GM19351 (cell line): Measurements from ENCODE around the gene KAT8.

ENCODE experiments used
- ATAC-seq: cut with Tn5 transposase; IDR thresholded peaks from one replicate; pipeline ENCODE4 v1.9.1; 2021; ENCODE audit warnings: mild to moderate bottlenecking, moderate library complexity; ENCODE audit not compliant: unreplicated experiment

The KAT8 gene

DNA sequence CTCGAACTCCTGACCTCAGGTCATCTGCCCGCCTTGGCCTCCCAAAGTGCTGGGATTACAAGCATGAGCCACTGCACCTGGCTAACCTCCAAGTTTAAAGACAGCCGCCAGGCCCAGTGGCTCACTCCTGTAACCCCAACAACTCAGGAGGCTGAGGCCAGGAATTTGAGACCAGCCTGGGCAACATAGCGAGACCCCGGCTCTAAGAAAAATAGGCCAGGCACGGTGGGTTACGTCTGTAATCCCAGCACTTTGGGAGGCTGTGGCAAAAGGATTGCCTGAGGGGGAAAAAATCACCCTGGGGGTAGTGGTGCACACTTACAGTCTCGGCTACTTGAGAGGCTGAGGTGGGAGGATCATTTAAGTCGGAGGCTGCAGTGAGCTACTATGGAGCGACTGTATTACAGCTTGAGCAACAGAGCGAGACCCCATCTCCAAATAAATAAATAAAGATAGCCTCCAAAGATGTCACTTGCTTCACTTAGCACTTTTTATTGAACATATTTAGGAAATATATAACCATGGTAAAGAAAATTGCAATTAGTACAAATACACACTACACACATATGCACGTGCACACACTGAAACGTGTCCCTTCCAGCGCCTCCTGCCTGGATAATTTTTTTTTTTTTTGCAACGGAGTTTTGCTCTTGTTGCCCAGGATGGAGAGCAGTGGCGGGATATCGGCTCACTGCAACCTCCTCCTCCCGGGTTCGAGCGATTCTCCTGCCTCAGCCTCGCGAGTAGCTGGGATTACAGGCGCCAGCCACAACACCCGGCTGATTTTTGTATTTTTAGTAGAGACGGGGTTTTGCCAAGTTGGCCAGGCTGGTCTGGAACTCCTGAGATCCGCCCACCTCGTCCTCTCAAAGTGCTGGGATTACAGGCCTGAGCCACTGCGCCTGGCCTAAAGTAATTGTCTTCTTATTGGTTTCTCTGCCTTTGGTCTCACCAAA, 10.7 kb upstream of the KAT8 start:
- no peak for ATAC-seq

DNA sequence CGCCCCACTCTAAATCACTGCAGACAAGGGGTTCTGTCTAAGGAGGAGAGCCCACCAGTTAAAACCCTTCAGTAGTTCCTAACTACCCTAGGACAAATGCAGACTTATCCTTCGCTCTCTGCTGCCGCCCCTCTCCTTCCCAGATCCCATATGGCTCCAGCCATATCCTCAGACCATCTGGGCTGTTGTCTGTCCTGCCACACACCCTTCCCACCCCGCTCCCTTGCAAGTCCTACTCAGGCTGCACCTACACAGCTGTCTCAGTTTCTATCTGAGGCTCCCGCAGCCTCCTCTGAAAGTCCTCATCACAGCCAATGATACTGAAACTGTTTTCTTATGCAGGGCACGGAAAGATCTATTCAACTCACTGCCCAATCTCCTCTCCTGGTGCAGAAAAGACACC, 10.0 kb upstream of the KAT8 start:
- peak; percentile 65 for ATAC-seq

DNA sequence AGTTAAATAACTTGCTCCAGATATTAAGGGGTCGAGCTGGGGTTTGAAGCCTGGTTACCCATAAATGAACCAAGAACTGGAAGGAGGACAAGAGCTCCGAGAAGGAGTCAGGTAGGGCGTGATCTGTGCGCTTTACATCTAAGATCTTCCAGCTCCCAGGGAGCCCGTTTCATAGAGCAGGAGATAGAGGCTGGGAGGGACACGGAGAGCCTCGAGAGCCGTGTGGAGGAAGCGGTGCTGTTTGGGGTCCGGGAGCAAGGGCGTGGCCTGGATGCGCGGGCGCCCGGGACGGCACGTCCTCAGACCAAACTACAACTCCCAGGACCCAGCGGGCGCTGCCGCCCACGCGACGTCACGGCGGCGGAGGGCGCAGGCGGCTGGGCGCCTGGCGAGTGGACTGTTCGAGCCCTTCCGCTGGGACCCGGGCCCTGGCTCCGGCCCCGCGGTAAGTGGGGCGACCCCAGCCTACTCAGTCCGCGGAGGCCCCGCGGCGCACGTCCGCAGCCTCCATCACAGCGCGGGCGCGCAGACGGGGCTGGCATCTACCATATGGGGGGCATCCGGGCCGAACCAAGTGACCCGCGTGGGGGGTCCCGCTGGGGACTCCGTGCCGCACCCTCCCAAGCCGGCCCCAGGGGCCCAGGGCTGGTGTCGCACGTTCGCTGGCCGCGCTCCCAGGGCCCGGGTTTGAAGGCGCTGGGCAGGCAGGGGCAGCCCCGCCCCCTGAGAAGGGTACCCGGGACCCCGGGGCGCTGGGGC, 9.2 kb upstream of the KAT8 start, which contains the start of gene BCKDK:
TSS of gene BCKDK (plus strand) at position 352 of the 759 bp plus-strand sequence. CDS start 838 bp downstream, outside the sequence.
- ATAC-seq, result peak; percentile 85

DNA sequence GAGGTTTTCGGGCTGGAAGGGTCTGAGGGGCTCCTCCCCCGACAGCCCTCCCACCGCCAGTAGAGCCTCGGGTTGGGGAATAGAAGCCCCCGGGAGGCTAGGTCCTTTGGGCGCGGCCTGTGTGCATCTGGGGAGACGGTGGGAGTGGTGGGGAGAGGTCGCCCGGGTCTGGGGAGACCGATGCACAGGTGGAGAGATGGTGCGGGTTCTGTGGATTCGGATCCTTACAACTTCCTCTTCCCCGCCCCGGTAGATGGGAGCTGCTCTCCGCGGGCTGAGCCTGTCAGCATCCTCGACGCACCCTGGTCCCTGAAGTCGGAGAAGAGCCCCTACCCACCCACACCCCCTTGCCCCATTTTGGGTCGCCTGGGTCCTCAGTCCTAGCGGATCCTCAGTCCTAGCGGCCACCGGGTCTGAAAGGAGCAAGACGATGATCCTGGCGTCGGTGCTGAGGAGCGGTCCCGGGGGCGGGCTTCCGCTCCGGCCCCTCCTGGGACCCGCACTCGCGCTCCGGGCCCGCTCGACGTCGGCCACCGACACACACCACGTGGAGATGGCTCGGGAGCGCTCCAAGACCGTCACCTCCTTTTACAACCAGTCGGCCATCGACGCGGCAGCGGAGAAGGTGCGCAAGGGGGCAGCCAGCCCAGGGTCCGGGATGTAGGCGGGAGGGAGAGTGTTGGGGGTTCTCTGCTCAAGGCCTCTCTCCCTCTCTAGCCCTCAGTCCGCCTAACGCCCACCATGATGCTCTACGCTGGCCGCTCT, 8.5 kb upstream of the KAT8 start:
- ATAC-seq, result no peak

DNA sequence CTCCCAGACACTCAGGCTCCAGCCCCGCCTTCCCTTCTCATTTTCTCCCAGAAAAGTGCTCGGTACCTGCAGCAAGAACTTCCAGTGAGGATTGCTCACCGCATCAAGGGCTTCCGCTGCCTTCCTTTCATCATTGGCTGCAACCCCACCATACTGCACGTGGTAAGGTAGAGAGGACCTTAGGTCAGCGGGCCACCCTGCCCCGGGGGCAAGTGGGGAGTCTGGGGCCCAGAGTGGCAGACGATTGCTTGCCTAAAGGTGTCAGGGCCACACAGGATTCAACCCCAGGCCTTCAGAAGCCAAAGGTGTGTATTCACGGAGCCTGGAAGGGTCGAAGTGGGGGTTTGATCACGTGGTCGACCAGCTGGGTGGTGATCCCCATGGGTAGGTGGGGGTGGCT, 7.8 kb upstream of the KAT8 start:
- no peak for ATAC-seq

DNA sequence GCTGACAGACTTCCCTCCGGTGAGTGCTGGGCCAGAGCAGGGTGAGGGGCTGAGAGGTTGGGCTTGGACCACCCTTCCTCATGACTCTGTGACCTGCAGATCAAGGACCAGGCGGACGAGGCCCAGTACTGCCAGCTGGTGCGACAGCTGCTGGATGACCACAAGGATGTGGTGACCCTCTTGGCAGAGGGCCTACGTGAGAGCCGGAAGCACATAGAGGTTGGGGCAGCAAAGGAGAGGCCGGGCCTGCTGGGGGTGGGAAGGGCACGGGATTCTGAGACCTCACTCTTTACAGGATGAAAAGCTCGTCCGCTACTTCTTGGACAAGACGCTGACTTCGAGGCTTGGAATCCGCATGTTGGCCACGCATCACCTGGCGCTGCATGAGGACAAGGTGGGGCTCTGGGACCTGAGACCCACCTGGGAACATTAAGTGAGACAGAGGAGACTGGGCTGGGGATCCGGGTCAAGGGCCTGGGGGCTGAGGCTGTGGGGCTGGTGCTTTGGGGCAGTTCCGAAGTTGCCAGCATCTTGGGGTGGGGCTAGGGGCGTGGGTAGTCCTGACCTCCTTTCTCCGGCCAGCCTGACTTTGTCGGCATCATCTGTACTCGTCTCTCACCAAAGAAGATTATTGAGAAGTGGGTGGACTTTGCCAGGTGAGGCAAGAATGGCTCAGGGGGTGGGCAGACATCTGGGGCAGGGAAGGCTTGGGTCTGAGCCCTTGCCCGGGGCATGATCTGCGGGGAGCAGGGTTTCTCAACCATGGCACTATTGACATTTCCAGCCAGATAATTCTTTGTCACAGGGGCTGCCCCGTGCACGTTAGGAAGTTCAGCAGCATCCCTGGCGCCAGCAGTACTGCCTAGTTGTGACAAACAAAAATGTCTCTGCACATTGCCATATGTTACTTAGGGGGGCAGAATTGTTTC, 7.1 kb upstream of the KAT8 start:
- no peak for ATAC-seq

DNA sequence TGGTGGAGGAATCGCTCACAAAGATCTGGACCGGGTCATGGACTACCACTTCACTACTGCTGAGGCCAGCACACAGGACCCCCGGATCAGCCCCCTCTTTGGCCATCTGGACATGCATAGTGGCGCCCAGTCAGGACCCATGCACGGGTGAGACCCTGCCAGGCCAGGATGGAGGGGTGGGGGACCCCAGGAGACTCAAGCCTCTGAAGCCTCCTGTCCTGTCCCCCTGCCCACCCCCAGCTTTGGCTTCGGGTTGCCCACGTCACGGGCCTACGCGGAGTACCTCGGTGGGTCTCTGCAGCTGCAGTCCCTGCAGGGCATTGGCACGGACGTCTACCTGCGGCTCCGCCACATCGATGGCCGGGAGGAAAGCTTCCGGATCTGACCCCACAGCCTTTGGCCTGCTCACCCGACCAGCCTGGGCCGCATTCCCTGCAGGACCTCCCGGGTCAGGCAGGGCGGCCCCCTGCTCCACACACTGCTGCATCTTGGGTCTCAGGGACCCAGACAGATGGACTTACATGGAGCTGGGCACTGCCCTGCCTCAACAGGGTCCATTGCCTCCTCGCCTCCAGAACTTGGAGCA, 5.5 kb upstream of the KAT8 start:
- no peak for ATAC-seq

DNA sequence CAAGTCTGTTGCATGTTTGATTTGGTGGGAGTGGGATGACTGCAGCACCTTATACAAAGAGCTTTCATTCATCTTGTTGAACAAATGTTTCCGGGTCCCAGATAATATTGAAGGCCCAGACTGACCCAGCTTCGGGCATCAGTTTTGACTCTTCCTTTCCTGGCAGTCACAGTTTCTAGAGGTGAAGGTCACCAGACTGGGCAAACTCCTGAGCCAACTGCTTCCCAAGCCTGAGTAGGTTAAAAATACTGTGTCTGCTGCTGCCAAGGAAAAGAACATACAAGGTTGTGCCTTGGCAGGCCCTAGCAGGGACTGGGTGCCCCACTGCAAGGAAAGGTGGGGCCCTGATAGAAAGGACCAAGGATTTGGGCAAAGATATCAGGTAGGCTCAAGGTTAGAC, 4.8 kb upstream of the KAT8 start:
- no peak for ATAC-seq

DNA sequence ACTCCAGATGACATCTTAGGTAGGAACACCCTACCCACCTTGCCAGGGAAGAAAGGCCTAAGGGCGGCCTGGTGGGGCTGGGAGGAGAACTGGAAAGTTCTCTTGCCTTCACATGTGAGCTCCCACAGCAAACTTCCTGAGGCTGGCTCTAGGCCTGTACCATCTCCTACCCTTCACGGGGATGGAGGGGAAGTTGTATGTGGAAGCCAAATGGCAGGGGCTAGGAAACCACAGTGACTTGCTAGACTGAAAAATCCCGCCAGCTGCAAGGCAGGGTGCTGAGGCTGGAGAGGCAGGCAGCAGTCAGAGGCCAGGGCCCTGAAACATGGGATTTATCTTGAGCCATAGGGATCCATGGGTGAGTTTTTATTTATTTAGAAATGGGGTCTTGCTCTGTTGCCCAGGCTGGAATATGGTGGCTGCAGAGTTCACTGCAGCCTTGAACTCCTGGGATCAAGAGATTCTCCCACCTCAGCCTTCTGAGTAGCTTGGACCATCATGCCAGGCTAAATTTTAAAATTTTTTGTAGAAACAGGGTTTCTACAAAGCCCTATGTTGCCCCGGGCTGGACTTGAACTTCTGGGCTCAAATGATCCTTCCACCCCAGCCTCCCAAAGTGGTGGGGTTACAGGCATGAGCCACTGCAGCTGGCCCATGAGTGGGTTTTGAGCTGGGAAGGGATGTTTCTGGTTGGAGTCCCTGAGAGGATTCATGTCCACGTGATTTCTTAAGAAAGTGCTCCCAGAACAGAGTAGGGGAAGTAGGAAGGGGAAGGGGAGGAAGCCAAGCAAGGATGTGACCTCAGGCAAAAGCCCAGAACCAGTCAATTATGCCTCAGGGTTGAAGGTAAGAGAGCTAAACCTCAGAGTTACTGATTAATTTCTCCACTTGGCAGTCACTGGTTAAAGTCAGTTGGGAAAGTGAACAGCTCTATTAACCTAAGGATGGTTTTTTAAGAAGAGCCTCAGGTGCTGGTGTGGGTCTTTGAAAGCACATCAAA, 4.0 kb upstream of the KAT8 start:
- ATAC-seq, result no peak

DNA sequence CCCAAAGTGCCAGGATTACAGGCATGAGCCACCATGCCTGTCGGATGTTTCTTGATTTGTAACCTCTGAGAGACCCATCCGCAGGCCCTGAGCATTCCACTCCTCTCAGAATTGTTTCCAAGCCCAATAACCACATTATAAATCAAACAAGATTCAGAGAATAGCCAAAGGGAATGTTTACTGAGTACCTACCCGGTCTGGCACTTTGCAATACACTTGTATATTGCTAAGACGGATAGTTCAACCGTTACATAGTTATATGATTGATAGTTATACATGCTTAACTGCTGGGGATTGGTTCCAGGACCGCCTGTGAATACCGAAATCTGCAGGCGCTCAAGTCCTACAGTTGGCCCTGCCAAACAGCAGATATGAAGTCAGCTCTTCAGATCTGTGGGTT, 3.0 kb upstream of the KAT8 start:
- ATAC-seq, result no peak

DNA sequence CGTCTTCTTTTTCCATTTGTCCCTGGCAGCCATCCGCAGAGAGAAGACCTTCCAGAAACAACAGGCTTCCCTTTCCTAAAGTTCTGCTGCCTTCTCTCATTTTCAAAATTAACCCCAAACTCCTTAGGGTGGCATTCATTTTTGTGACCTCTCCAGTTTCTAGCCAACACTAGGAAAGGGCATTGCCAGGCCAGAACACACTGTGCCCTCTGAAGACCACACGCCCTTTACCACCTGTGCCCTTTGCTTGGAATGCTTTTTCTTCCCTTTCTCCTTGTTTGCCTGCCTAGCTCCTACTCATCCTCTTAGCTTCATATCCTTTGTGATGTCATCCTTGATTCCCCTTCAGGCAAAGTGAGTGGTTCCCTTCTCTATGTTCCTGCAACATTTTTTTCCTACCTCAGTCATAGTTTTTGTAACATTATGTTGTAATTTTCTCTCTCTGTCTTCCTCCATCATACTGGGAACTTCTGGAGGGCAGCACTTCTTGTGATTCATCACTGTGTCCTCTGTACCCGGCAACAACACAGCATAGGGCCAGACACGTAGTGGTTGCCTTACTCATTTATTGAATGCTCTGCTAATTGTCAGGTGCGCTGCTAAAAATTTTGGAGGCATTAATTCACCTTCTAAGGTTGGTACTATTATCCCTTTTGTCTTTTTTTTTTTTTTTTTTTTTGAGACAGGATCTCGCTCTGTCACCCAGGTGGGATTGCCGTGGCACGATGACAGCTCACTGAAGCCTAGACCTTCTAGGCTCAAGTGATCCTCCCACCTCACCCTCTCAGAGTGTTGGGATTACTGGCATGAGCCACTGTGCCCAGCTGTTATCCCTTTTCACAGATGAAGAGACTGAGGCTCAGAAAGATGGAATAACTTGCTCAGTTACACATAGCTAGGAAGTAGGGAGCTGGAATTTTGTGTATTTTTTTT, 1.0 kb downstream of the KAT8 start:
- no peak for ATAC-seq

DNA sequence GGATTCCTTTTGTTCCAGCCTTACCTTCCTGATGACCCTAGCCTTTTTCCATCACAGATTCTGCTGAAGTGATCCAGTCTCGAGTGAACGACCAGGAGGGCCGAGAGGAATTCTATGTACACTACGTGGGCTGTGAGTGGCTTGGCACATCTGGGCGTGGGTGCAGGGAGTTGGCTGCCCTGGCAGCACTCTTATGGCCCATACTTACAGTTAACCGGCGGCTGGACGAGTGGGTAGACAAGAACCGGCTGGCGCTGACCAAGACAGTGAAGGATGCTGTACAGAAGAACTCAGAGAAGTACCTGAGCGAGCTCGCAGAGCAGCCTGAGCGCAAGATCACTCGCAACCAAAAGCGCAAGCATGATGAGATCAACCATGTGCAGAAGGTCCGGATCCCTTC, 2.7 kb downstream of the KAT8 start:
- ATAC-seq, result no peak

DNA sequence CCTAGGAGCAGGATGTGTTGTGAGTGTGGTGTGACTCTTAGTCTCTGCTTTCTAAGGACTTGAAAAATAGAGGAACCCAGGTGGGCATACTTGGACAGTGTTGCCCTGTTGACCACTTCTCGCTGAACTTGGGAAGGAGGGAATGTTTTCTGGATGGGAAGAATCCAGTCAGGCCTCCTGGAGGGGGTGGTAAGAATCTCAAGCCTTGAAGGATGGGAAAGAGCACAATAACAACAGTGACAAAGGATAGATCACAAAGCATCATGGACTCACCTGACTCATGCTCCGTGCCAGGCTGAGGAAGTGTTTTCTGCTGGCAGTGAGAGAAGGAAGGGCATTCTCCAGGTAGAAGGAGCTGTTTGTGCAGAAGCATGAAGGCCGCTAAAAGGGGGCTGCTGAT, 8.4 kb downstream of the KAT8 start:
- ATAC-seq, result no peak

DNA sequence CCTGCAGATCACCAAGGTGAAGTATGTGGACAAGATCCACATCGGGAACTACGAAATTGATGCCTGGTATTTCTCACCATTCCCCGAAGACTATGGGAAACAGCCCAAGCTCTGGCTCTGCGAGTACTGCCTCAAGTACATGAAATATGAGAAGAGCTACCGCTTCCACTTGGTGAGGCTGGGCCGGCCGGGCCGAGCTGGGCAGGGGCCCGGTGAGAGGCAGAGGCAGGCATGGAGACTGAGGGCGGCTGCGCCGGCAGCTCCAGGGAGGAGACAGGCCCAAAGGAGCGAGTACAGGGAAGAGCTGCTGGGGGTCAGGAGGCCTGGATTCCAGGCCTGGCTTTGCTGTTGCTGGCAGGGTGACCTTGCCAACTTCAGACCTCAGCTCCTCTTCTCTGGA, 9.7 kb downstream of the KAT8 start:
- ATAC-seq, result no peak

DNA sequence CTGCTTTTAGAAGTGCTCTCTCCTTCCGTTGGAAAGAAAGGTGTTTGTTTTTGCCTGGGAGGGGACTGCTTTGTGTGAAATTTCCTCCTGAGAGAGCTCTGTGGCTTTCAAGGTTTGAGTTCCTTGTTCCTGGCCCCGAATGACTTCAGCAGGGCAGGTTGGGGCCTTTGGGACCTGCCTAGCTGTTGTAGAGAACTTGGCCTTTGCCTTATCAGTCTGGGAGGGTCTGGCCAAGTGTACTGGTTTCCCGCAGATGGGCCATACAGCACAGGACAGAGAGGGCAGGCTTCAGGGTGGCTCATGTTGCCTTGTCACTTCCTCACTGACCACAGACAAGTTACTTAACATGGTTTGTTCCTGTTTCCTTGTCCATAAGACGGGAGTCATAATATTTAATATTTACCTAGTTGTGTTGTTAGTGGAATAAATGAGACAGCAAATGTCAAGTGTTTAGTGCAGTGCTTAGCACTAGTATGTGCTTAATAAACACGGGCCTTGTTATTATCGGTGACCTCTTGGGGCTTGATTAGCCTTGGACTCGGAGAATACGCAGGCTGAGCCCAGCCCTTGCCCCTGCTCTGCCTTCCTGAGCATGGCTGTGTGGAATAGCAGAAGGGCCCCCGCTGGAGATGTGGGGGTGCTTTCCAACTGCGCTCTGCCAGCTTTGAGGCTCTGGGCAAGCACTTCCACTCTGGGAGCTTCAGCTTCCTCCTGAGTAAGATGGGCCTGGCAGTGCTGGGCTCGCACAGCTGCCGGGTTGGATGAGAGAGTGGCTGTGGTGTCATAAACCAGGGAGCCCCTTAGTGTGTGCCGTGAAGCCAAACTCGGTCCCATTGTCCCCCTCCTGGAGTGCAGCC, 11.5 kb downstream of the KAT8 start:
- ATAC-seq, result no peak

DNA sequence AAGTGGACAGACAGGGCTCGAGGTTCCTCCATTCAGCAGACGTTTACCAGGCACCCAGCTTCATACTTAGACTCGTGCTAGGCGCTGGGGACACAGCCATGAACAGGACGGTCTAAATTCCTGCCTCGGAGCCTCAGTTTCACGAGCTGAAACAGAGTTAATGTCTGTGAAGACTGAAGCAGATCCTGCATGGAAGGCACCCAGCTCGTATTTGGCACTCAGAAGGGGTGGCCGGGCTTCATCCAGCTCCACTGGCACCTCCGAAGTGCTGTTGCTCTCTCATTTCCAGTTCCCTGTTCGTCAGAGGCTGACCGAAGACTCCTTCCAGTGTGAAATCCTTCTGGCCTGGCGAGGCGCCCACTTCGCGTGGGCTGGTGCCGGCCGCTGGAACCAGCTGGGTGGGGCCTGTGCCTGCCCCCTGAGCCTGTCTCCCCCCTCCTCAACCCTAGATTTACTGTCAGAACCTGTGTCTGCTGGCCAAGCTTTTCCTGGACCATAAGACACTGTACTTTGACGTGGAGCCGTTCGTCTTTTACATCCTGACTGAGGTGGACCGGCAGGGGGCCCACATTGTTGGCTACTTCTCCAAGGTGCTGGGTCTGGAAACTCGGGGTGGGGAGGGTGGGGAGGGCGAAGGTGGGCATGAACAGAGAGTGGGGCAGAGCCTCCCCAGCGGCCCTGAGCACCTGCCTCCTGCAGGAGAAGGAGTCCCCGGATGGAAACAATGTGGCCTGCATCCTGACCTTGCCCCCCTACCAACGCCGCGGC, 12.3 kb downstream of the KAT8 start:
- ATAC-seq, result no peak
